ENCODE data around the gene KIF22.
"Not testable (repeated sequence)": the region's sequence is repeated elsewhere in the genome, so short reads cannot be mapped to it uniquely, and the experiment has no call there.

The KIF22 gene

DNA sequence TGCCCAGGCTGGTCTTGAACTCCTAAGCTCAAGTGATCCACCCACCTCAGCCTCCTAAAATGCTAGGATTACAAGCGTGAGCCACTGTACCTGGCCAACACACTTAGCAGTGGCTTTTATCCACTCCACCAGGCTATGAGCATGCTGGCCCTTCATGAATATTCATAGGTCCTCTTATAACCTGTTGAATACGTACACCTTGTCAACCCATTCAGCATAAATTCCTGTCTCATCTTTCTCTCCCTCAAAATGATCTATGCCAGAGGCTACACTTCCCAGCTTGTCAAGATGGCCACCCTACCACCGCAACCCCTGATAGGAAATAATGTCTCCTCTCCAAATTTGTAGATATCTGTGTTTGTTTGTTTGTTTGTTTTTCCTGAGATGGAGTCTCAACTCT, 23.5 kb upstream of the KIF22 start:
- no peak for DNase-seq

DNA sequence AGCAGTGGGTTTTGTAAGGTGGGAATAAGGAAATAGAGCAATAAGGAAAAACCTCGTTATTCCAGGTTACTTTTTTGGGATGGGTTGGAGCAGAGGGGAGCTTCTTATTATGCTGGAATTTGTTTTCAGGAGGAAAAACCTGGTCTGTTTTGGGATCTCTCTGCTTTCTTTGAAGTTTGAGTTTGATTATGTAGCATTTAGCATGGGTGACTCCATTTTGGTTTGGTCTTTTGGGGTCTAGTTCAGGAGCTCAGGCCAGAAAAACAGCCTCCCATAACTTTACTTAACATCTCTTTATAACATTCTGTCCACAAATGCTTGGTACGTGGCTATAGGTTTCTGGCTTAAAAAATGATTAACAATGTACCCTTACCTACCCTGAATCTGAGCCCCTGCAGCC, 21.0 kb upstream of the KIF22 start:
- no peak for DNase-seq

DNA sequence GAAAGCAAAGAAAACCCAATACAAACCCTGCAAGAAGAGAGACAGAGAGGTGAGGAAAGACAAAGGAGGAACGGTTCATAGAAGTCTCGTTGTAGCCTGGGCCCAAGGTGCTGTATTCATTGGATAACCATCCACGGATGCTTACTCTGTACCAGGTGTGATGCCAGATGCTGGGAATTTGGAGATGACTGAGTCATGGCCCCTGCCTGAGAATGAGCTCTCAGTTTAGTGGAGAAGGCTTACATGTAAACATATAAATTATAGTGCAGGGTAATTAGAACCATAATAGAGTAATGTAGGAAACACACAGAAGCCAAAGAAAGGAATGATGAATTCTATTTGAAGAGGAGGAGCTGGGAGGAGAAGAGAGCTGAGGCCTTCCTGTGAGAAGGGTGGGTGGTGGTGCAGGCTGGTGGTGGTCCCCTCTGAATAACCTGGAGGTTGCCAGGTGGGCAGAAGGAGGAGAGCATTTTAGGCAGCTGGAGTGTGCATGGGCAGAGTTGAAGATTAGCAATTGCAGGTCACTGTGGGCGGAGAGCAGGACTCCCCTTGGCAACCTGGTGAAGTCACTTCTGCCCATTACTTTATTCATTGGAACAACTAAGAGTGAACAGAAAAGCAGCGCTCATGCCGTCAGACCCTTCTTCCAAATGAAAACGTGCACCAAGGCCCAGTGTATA, 20.2 kb upstream of the KIF22 start:
- DNase-seq = no peak

DNA sequence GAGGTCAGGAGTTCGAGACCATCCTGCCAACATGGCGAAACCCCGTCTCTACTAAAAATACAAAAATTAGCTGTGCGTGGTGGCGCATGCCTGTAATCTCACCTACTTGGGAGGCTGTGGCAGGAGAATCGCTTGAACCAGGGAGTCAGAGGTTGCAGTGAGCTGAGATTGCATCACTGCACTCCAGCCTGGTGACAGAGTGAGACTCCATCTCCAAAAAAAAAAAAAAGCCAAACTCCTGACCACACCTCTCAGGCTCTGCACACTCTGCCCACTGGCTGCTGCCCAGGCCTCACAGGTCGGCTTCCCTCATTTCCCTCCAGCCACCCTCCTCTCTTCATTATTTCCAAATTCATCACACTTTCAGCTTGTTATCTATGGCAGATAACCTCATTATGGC, 18.2 kb upstream of the KIF22 start:
- DNase-seq = not testable (repeated sequence)

GRCh38 chr16:29774730-29775129, 15.8 kb upstream of the KIF22 start:
- no peak for DNase-seq

GRCh38 chr16:29775742-29776408, 14.7 kb upstream of the KIF22 start:
- DNase-seq = no peak

- DNase-seq = no peak
Observed at GRCh38 chr16:29777576-29778350, 12.8 kb upstream of the KIF22 start, which contains the start of gene ZG16. ZG16 (plus strand) TSS chr16:29778256; CDS start chr16:29779267, 1,011 bp downstream.

- DNase-seq = no peak
Observed at GRCh38 chr16:29779474-29779873, 11.1 kb upstream of the KIF22 start.

DNA sequence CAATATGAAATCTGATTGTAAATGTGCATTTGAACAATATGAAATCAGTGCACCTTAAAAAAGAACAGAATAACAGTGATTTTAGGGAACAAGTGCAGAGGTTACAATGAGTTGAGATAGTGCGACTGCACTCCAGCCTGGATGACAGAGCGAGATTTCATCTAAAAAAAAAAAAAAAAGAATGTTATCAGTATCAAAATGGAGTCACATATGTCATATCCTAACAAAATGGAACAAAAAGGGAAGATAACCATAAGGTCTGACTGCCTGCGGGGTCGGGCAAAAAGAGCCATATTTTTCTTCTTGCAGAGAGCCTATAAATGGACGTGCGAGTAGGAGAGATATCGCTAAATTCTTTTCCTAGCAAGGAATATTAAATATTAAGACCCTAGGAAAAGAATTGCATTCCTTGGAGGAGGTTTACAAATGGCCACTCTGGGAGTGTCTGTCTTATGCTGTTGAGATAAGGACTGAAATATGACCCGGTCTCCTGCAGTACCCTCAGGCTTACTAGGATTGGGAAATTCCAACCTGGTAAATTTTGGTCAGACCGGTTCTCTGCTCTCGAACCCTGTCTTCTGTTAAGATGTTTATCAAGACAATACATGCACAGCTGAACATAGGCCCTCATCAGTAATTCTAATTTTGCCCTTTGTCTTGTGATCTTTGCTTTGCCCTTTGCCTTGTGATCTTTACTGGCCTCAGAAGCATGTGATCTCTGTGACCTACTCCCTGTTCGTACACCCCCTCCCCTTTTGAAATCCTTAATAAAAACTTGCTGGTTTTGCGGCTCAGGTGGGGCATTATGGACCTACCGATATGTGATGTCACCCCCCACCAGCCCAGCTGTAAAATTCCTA, 7.2 kb upstream of the KIF22 start:
- DNase-seq = not testable (repeated sequence)

DNA sequence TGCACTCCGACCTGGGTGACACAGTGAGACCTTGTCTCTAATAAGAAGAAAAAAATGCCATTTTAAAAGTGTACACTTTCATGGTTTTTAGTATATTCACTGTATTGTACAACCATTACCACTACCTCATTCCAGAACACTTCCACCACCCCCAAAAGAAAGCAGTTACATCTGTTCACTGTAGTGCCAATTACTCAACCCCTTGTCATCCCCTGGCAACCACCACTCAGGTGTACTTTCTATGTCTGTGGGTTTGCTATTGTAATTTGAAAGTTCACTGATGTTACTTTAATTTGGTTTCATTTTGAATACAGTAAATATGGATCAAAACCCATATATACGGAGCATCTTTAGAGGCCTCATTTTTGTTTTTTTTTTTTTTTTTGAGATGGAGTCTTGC, 6.4 kb upstream of the KIF22 start:
- no peak for DNase-seq

DNA sequence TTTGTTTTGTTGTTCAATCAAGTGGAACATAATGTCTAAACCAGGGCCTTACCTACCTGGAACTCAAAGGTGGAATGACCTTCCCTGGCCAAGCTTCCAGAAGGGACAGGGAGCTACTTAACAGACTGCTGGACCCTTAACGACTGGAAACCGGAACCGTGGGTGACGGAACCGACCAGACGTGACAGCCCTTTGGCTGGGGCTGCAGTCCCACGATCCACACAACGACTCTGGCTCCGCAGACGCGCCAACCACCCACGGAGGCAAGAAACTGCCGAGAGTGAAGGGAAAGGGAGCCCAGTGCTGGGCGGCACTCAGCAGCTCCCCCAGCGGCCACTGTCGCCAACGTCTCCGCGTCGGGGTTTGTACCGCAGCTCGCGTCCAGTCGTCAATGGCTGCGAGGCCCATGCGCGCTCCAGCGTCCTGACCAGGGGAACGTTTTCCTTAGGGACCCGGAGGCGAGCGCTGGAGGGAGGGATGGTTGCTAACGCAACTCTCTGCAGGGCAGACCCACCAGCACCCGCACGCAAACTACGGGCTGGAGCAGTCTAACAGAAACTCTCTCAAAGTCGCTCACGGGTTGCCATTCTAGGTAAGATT, 5.5 kb upstream of the KIF22 start:
- no peak for DNase-seq

- not testable (repeated sequence) for DNase-seq
Observed at GRCh38 chr16:29787155-29787554, 3.4 kb upstream of the KIF22 start.

GRCh38 chr16:29789775-29790182, 772 bp upstream of the KIF22 start:
- DNase-seq = no peak

- DNase-seq = no peak
Observed at GRCh38 chr16:29790949-29791844, 646 bp downstream of the KIF22 start.

DNA sequence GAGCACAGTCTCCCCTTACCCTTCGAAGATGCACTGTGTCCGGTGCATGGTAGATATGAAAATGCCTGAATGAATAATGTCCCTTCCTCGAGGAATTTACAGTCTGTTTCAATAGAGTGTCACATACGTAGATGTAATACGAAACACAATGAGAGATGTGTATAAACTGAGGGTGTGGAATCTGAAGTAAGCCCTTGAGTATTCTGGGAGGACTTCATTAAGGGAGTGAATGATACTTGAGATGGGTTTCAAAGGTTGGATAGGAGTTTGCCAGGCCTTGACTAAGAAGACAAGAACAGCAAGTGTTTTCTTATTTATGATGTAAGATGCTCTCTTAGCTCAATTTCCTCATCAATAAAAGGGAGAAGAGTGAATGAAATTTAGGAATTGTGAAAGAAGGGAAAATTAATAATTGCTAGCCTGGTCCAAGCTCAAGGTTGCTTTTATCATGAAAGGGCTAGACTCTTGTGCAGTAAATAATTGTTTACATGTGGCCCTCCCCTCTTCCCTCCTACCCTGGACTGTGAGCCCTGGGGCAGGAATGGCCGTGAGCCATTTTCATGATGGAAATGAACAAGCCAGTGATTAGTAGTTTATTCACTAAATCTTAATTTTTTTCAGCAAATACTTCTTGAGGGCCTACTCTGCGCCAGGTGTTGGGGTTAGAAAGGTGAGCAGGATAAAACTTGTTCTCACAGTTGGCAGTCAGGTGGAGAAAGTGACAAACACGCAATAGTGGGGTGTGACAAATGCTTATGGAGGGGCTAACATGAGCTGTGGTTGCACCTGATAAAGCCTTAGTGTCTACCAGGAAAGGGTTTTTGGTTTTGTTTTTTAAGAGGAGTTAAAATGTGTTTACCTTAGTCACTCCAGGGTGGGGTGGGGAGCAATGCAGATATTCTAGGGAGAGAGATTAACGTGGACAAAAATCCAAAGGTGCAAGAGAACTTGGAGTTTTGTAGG, 1.6 kb downstream of the KIF22 start:
- no peak for DNase-seq

- DNase-seq = not testable (repeated sequence)
Observed at GRCh38 chr16:29793153-29793552, 2.6 kb downstream of the KIF22 start.

GRCh38 chr16:29794231-29794710, 3.7 kb downstream of the KIF22 start:
- DNase-seq = no peak

GRCh38 chr16:29802416-29802935, 11.9 kb downstream of the KIF22 start:
- DNase-seq = no peak

DNA sequence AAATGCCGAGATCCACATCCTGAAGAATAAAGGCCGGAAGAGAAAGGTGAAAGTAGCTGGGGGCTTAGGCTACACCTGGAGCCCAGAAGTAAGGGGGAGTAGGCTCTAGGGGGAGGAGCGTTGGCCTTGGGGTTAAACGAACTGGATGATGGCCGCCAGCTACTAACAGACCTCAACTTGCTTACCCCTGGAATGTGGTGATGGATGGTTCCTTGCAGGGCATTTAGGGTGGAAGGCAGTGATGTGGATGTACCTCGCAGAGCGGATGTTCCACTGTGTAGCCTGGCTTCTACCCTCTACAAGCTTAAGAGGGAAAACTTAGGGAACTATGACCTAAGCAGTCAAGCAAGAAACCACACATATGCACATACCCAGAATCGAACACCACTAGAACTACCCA, 13.5 kb downstream of the KIF22 start:
- DNase-seq = no peak
